BJ (cell line): ENCODE measurements around the gene CNFN. TPM values are rescaled to one million over a fixed set of nuclear protein-coding genes. Genes with fewer than 3 reads are reported as not detected.

ENCODE experiments used
- CTCF ChIA-PET: fragments of 350-600 bp; formaldehyde crosslinking; extraction: SDS; loops from one replicate; lab custom pipeline; 2021; ENCODE audit warnings: antibody characterized with exemption, inconsistent platforms; lab: Yijun Ruan, JAX
- POLR2A ChIA-PET: fragments of 300-600 bp; sonication (Branson Sonifier 250); formaldehyde crosslinking; extraction: SDS; loops from one replicate; lab custom pipeline; 2021; ENCODE audit warnings: antibody characterized with exemption; lab: Charles Lee
- DNase-seq: peaks from one replicate; pipeline ENCODE4 v3.0.0-alpha.2; 2011; ENCODE audit warnings: low read depth
- H3K27me3 ChIP-seq: 2 replicates; pipeline ENCODE4 v1.6.0; 2011; ENCODE audit warnings: low read length; ENCODE audit not compliant: control insufficient read depth, insufficient read depth
- H3K36me3 ChIP-seq: 2 replicates; pipeline ENCODE4 v1.5.1; 2011; ENCODE audit warnings: low read length; ENCODE audit not compliant: control insufficient read depth, insufficient read depth
- H3K4me3 ChIP-seq: 2 replicates; pipeline ENCODE4 v1.5.1; 2011; ENCODE audit warnings: low read depth, mild to moderate bottlenecking, control low read depth, low read length
- CTCF ChIP-seq: IDR thresholded peaks from 2 replicates; pipeline ENCODE4 v1.5.1; 2011; ENCODE audit warnings: low read depth, mild to moderate bottlenecking, control low read depth, inconsistent platforms, low read length, moderate library complexity; ENCODE audit not compliant: insufficient read depth
- polyA plus RNA-seq: library from polyadenylated mRNA; depleted of rRNA; stranded (reverse); fragments of >200 nt; gene quantifications from 2 replicates; pipeline ENCODE4 v1.2.3, GENCODE V29; 2011

The CNFN gene
- polyA plus RNA-seq, 1 experiment, result 0.78 TPM

GRCh38 chr19:42363614-42364346 lies 26.3 kb downstream of the CNFN start:
- no peak for DNase-seq
- H3K27me3 ChIP-seq, result no peaks in the 10 kb centered on the region
- H3K4me3 ChIP-seq, result no peak overlapping the region
- ChIA-PET CTCF (no interaction called here), POLR2A (no interaction called here)
- peaks cover 9% of the 10 kb centered on the region for H3K36me3 ChIP-seq
- TF ChIP-seq CTCF, result no peak

- H3K27me3 ChIP-seq, result no peaks in the 10 kb centered on the region
- TF ChIP-seq CTCF, result no peak
- DNase-seq, result no peak
- H3K4me3 ChIP-seq, result no peak overlapping the region
- H3K36me3 ChIP-seq, result peaks cover 10% of the 10 kb centered on the region
- CTCF ChIA-PET, result no interaction called here
- POLR2A ChIA-PET, result no interaction called here
Measured at GRCh38 chr19:42362891-42363440, 27.1 kb downstream of the CNFN start.

- TF ChIP-seq CTCF, result no peak
- DNase-seq, result no peak
- ChIA-PET POLR2A (no interaction called here), CTCF (no interaction called here)
- Histone ChIP-seq H3K4me3 (no peak overlapping the region), H3K27me3 (no peaks in the 10 kb centered on the region), H3K36me3 (peaks cover 10% of the 10 kb centered on the region)
Measured at GRCh38 chr19:42362342-42362741, 27.8 kb downstream of the CNFN start.

GRCh38 chr19:42361545-42361910 lies 28.6 kb downstream of the CNFN start:
- no peaks in the 10 kb centered on the region for H3K27me3 ChIP-seq
- ChIA-PET CTCF (interaction anchor here (1.2 kb wide), 1 partner anchor 12 kb away, joined by 4 read pairs; no protein-coding TSS in a partner anchor), POLR2A (no interaction called here)
- peaks cover 10% of the 10 kb centered on the region for H3K36me3 ChIP-seq
- TF ChIP-seq CTCF, result no peak
- DNase-seq, result no peak
- no peak overlapping the region for H3K4me3 ChIP-seq

- POLR2A ChIA-PET, result no interaction called here
- Histone ChIP-seq H3K4me3 (no peak overlapping the region), H3K36me3 (peaks cover 13% of the 10 kb centered on the region), H3K27me3 (no peaks in the 10 kb centered on the region)
- no peak for TF ChIP-seq CTCF
- DNase-seq, result no peak
- CTCF ChIA-PET, result interaction anchor here (1.2 kb wide), 1 partner anchor 13 kb away, joined by 4 read pairs; no protein-coding TSS in a partner anchor
Measured at GRCh38 chr19:42360787-42361544, 29.1 kb downstream of the CNFN start.
